ENCODE measurements around the gene SH2D3C. TPM values are rescaled to one million over a fixed set of nuclear protein-coding genes. Genes with fewer than 3 reads are reported as not detected.

SH2D3C gene
- total RNA-seq, 1 donor from 2014 or later: 137 TPM

GRCh38 chr9:127779136-127779981 is 893 bp upstream of the SH2D3C start:
- no peaks in the 10 kb centered on the region for H3K27me3 Mint-ChIP-seq (ENCODE audit: unreplicated experiment)

GRCh38 chr9:127777368-127777980 is 992 bp downstream of the SH2D3C start:
- no peaks in the 10 kb centered on the region for H3K36me3 Mint-ChIP-seq (ENCODE audit: low read depth, unreplicated experiment)
- no peaks in the 10 kb centered on the region for H3K9me3 Mint-ChIP-seq (ENCODE audit: unreplicated experiment)
- no peak for TF ChIP-seq CTCF (IDR thresholded peaks at IDR 0.05; ENCODE audit: unreplicated experiment)
- no peak overlapping the region for H3K4me3 Mint-ChIP-seq (ENCODE audit: unreplicated experiment)
- H3K27me3 Mint-ChIP-seq (ENCODE audit: unreplicated experiment): no peaks in the 10 kb centered on the region
- no peak for DNase-seq (ENCODE audit: low spot score)
- H3K4me1 Mint-ChIP-seq (ENCODE audit: unreplicated experiment): peaks cover 7% of the 10 kb centered on the region
- H3K27ac Mint-ChIP-seq (ENCODE audit: unreplicated experiment): no peak overlapping the region

More at GRCh38 chr9:127779136-127779981, 893 bp upstream of the SH2D3C start:
- Mint-ChIP-seq H3K4me3 (ENCODE audit: unreplicated experiment) (no peak overlapping the region), H3K4me1 (ENCODE audit: unreplicated experiment) (peaks cover 11% of the 10 kb centered on the region), H3K27ac (ENCODE audit: unreplicated experiment) (no peak overlapping the region), H3K36me3 (ENCODE audit: low read depth, unreplicated experiment) (no peaks in the 10 kb centered on the region), H3K9me3 (ENCODE audit: unreplicated experiment) (no peaks in the 10 kb centered on the region)
- no peak for DNase-seq (ENCODE audit: low spot score)
- TF ChIP-seq CTCF (IDR thresholded peaks at IDR 0.05; ENCODE audit: unreplicated experiment): no peak

GRCh38 chr9:127776924-127777289 is 1.6 kb downstream of the SH2D3C start:
- Mint-ChIP-seq H3K27ac (ENCODE audit: unreplicated experiment) (no peak overlapping the region), H3K36me3 (ENCODE audit: low read depth, unreplicated experiment) (no peaks in the 10 kb centered on the region), H3K4me3 (ENCODE audit: unreplicated experiment) (no peak overlapping the region), H3K4me1 (ENCODE audit: unreplicated experiment) (peaks cover 7% of the 10 kb centered on the region), H3K9me3 (ENCODE audit: unreplicated experiment) (no peaks in the 10 kb centered on the region), H3K27me3 (ENCODE audit: unreplicated experiment) (no peaks in the 10 kb centered on the region)
- DNase-seq (ENCODE audit: low spot score): no peak
- no peak for TF ChIP-seq CTCF (IDR thresholded peaks at IDR 0.05; ENCODE audit: unreplicated experiment)

- peak; percentile 43 for DNase-seq (ENCODE audit: low spot score)
These were observed 2.1 kb downstream of the SH2D3C start for GRCh38 chr9:127776195-127776923.

More at GRCh38 chr9:127776195-127776923, 2.1 kb downstream of the SH2D3C start:
- Mint-ChIP-seq H3K9me3 (ENCODE audit: unreplicated experiment) (no peaks in the 10 kb centered on the region), H3K27ac (ENCODE audit: unreplicated experiment) (no peak overlapping the region), H3K4me3 (ENCODE audit: unreplicated experiment) (no peak overlapping the region), H3K27me3 (ENCODE audit: unreplicated experiment) (no peaks in the 10 kb centered on the region), H3K4me1 (ENCODE audit: unreplicated experiment) (peaks cover 9% of the 10 kb centered on the region), H3K36me3 (ENCODE audit: low read depth, unreplicated experiment) (no peaks in the 10 kb centered on the region)
- TF ChIP-seq CTCF (IDR thresholded peaks at IDR 0.05; ENCODE audit: unreplicated experiment): no peak
